GM23248 (cell line): Measurements from ENCODE around the gene EML1. TPM values are rescaled to one million over a fixed set of nuclear protein-coding genes. Genes with fewer than 3 reads are reported as not detected.

Experiments used
- DNase-seq: peaks from one replicate; pipeline ENCODE4 v3.0.0-alpha.2; 2015
- H2AFZ ChIP-seq: fragments of 200-600 bp; sonication (generic); 2 replicates; pipeline ENCODE4 v1.6.1; 2016; ENCODE audit warnings: antibody characterized with exemption
- H3F3A ChIP-seq: fragments of 200-600 bp; sonication (generic); 2 replicates; pipeline ENCODE4 v1.6.1; 2016; ENCODE audit warnings: mild to moderate bottlenecking, antibody characterized with exemption, mixed run types; ENCODE audit not compliant: insufficient read depth
- H3K27ac ChIP-seq: fragments of 200-600 bp; sonication (generic); 2 replicates; pipeline ENCODE4 v1.5.1; 2016; ENCODE audit warnings: mild to moderate bottlenecking
- H3K27me3 ChIP-seq: fragments of 200-600 bp; sonication (generic); replicated peaks from 2 replicates; pipeline ENCODE4 v1.6.1; 2016; ENCODE audit warnings: mild to moderate bottlenecking; ENCODE audit not compliant: insufficient read depth
- H3K36me3 ChIP-seq: fragments of 200-600 bp; sonication (generic); 2 replicates; pipeline ENCODE4 v1.6.1; 2016; ENCODE audit warnings: low read depth, mild to moderate bottlenecking
- H3K4me1 ChIP-seq: fragments of 200-600 bp; sonication (generic); 2 replicates; pipeline ENCODE4 v1.6.1; 2016; ENCODE audit warnings: mild to moderate bottlenecking; ENCODE audit not compliant: insufficient read depth
- H3K4me2 ChIP-seq: fragments of 200-600 bp; sonication (generic); one replicate; pipeline ENCODE4 v1.6.1; 2016; ENCODE audit warnings: mild to moderate bottlenecking; ENCODE audit not compliant: unreplicated experiment
- H3K4me3 ChIP-seq: fragments of 200-600 bp; sonication (generic); 2 replicates; pipeline ENCODE4 v1.5.1; 2016; ENCODE audit warnings: mild to moderate bottlenecking
- H3K79me2 ChIP-seq: fragments of 200-600 bp; sonication (generic); 2 replicates; pipeline ENCODE4 v1.6.1; 2016; ENCODE audit warnings: mild to moderate bottlenecking; ENCODE audit not compliant: insufficient read depth
- H3K9ac ChIP-seq: fragments of 200-600 bp; sonication (generic); 2 replicates; pipeline ENCODE4 v1.6.1; 2016; ENCODE audit warnings: mild to moderate bottlenecking
- H3K9me2 ChIP-seq: fragments of 200-600 bp; sonication (generic); 2 replicates; pipeline ENCODE4 v1.6.1; 2016; ENCODE audit warnings: mixed run types, mild to moderate bottlenecking, moderate library complexity; ENCODE audit not compliant: insufficient read depth
- H3K9me3 ChIP-seq: fragments of 200-600 bp; sonication (generic); one replicate; pipeline ENCODE4 v1.6.1; 2017; ENCODE audit warnings: low read depth
- H4K20me1 ChIP-seq: fragments of 200-600 bp; sonication (generic); 2 replicates; pipeline ENCODE4 v1.6.0; 2016; ENCODE audit not compliant: insufficient read depth
- EZH2 ChIP-seq: fragments of 200-600 bp; sonication (generic); IDR thresholded peaks from 2 replicates; pipeline ENCODE4 v1.6.1; 2018; ENCODE audit warnings: antibody characterized with exemption, mild to moderate bottlenecking; ENCODE audit not compliant: insufficient read depth, poor library complexity, severe bottlenecking
- EZH2phosphoT487 ChIP-seq: fragments of 200-600 bp; sonication (generic); IDR thresholded peaks from 2 replicates; pipeline ENCODE4 v1.6.1; 2018; ENCODE audit warnings: antibody characterized with exemption, moderate library complexity, mild to moderate bottlenecking, low read depth; ENCODE audit not compliant: insufficient read depth
- WGBS, 2 experiments: methylation state at CpG; one replicate each; pipeline ENCODE4 v1.1.6; 2015 to 2017; ENCODE audit warnings: low lambda C conversion rate in 2 of 2, low coverage in 1 of 2; ENCODE audit errors: missing lambda C conversion rate in 2 of 2; 5-methylcytosine and 5-hydroxymethylcytosine counted together
- in situ Hi-C: fragments of 300-500 bp; cut with MboI; formaldehyde crosslinking; loops from 2 replicates; pipeline ENCODE4 v1.15.0; 2020
- polyA plus RNA-seq: library from polyadenylated mRNA; unstranded; fragments of >200 nt; fragmentation: Nextera tagmentation; extraction: Ambion mirVana; gene quantifications from 2 replicates; pipeline ENCODE4 v1.2.1, GENCODE V29; 2016
- total RNA-seq: library from RNA; depleted of rRNA; stranded (reverse); fragments of >200 nt; shearing (Covaris generic); gene quantifications from 2 replicates; pipeline ENCODE4 v1.2.3, GENCODE V29; 2014

Gene EML1
- total and polyA plus RNA-seq, 2 experiments from 2014 or later, result 14.8 to 17.9 TPM

GRCh38 chr14:99921425-99921824, 128.2 kb downstream of the EML1 start:
- WGBS, 2 experiments, result 52 to 53% methylated on average over 4 of the region's 4 CpGs

GRCh38 chr14:99924379-99924778, 131.2 kb downstream of the EML1 start:
- in situ Hi-C loops, result no loop called here
- DNase-seq, result no peak
- H2AFZ ChIP-seq, result no peak overlapping the region
- H3K9ac ChIP-seq, result no peak overlapping the region
- 95 to 97% methylated on average over 1 of the region's 1 CpG for WGBS, 2 experiments
- H3K4me3 ChIP-seq, result no peak overlapping the region
- no peak overlapping the region for H3K27ac ChIP-seq
- no peak for TF ChIP-seq EZH2
- no peaks in the 10 kb centered on the region for H3K9me3 ChIP-seq
- H3K4me1 ChIP-seq, result no peaks in the 10 kb centered on the region
- H3F3A ChIP-seq, result no peaks in the 10 kb centered on the region
- H3K4me2 ChIP-seq, result no peak overlapping the region
- no peaks in the 10 kb centered on the region; the same call in 1 of the 2 replicates for H3K36me3 ChIP-seq
- no peaks in the 10 kb centered on the region for H3K27me3 ChIP-seq
- no peaks in the 10 kb centered on the region for H3K79me2 ChIP-seq
- no peaks in the 10 kb centered on the region for H4K20me1 ChIP-seq
- H3K9me2 ChIP-seq, result no peaks in the 10 kb centered on the region

More at GRCh38 chr14:99921425-99921824, 128.2 kb downstream of the EML1 start:
- H3K27me3 ChIP-seq, result no peaks in the 10 kb centered on the region
- H3K4me1 ChIP-seq, result no peaks in the 10 kb centered on the region
- TF ChIP-seq EZH2, result no peak
- TF ChIP-seq EZH2phosphoT487, result no peak
- H3K27ac ChIP-seq, result no peak overlapping the region
- no peak for DNase-seq
- in situ Hi-C loops, result no loop called here
- H3K9ac ChIP-seq, result no peak overlapping the region
- no peaks in the 10 kb centered on the region for H3K9me2 ChIP-seq
- no peaks in the 10 kb centered on the region for H3K79me2 ChIP-seq
- no peaks in the 10 kb centered on the region for H4K20me1 ChIP-seq
- no peak overlapping the region for H2AFZ ChIP-seq
- H3K4me3 ChIP-seq, result no peak overlapping the region
- no peak overlapping the region for H3K4me2 ChIP-seq
- H3F3A ChIP-seq, result no peaks in the 10 kb centered on the region
- H3K9me3 ChIP-seq, result no peaks in the 10 kb centered on the region
- H3K36me3 ChIP-seq, result no peaks in the 10 kb centered on the region; the same call in 1 of the 2 replicates

GRCh38 chr14:99925471-99925870, 132.3 kb downstream of the EML1 start:
- Histone ChIP-seq H3K27ac (no peak overlapping the region), H3K9me2 (no peaks in the 10 kb centered on the region), H3K4me1 (no peaks in the 10 kb centered on the region), H3F3A (no peaks in the 10 kb centered on the region), H2AFZ (no peak overlapping the region), H3K79me2 (no peaks in the 10 kb centered on the region), H4K20me1 (no peaks in the 10 kb centered on the region), H3K9me3 (no peaks in the 10 kb centered on the region), H3K9ac (no peak overlapping the region), H3K27me3 (no peaks in the 10 kb centered on the region), H3K4me2 (no peak overlapping the region), H3K36me3 (no peaks in the 10 kb centered on the region; the same call in 1 of the 2 replicates), H3K4me3 (no peak overlapping the region)
- no peak for DNase-seq
- WGBS, 2 experiments, result 94 to 96% methylated on average over 7 of the region's 7 CpGs
- TF ChIP-seq EZH2phosphoT487 (no peak), EZH2 (no peak)
- in situ Hi-C loops, result no loop called here

GRCh38 chr14:99928963-99929362, 135.8 kb downstream of the EML1 start:
- WGBS, 2 experiments, result 90 to 91% methylated on average over 5 of the region's 5 CpGs
- no peaks in the 10 kb centered on the region for H3K36me3 ChIP-seq
- no peak overlapping the region for H3K27ac ChIP-seq
- no peak overlapping the region for H3K4me3 ChIP-seq
- no peaks in the 10 kb centered on the region for H4K20me1 ChIP-seq
- no peak overlapping the region for H3K9ac ChIP-seq
- TF ChIP-seq EZH2 (no peak), EZH2phosphoT487 (no peak)
- H3K4me2 ChIP-seq, result no peak overlapping the region
- no peaks in the 10 kb centered on the region for H3K9me3 ChIP-seq
- no peaks in the 10 kb centered on the region for H3K79me2 ChIP-seq
- in situ Hi-C loops, result no loop called here
- no peaks in the 10 kb centered on the region for H3K27me3 ChIP-seq
- H3F3A ChIP-seq, result no peaks in the 10 kb centered on the region
- no peaks in the 10 kb centered on the region for H3K9me2 ChIP-seq
- DNase-seq, result no peak
- no peaks in the 10 kb centered on the region for H3K4me1 ChIP-seq
- no peak overlapping the region for H2AFZ ChIP-seq

- Histone ChIP-seq H3F3A (no peaks in the 10 kb centered on the region), H3K4me3 (no peak overlapping the region), H3K9ac (no peak overlapping the region), H3K9me2 (no peaks in the 10 kb centered on the region), H3K27ac (no peak overlapping the region), H3K79me2 (no peaks in the 10 kb centered on the region), H4K20me1 (no peaks in the 10 kb centered on the region), H2AFZ (no peak overlapping the region), H3K27me3 (no peaks in the 10 kb centered on the region), H3K4me1 (no peaks in the 10 kb centered on the region), H3K4me2 (no peak overlapping the region), H3K9me3 (no peaks in the 10 kb centered on the region), H3K36me3 (no peaks in the 10 kb centered on the region)
- 82 to 89% methylated on average over 6 of the region's 6 CpGs for WGBS, 2 experiments
- no peak for TF ChIP-seq EZH2phosphoT487
- TF ChIP-seq EZH2, result no peak
- in situ Hi-C loops, result no loop called here
- DNase-seq, result no peak
These were observed 136.4 kb downstream of the EML1 start for GRCh38 chr14:99929601-99930000.
